Activated T-cell treated with anti-CD3 and anti-CD28 coated beads, Interleukin-2, amount 50 U/mL, for 72 hours (primary cell): ENCODE results near the gene FSTL4. TPM values are rescaled to one million over a fixed set of nuclear protein-coding genes. Genes with fewer than 3 reads are reported as not detected.

ENCODE experiments used
- ATAC-seq, 2 donors: fragments of 150-1000 bp; cut with Tn5 transposase; replicated peaks in 1 of 2; 2 replicates each; pipeline ENCODE4 v1.10.0; 2021; ENCODE audit warnings: moderate library complexity in 2 of 2, mild to moderate bottlenecking in 1 of 2
- DNase-seq, 2 donors: peaks; one replicate each; pipeline ENCODE4 v3.0.0; 2021 to 2022; ENCODE audit warnings: mixed read lengths in 1 of 2
- H3K27ac Mint-ChIP-seq: one replicate; pipeline ENCODE4 v1.8.0; 2022; ENCODE audit warnings: mild to moderate bottlenecking, moderate library complexity, mixed read lengths
- H3K27me3 Mint-ChIP-seq: one replicate; pipeline ENCODE4 v1.8.0; 2022; ENCODE audit warnings: low read depth, mixed read lengths
- H3K36me3 Mint-ChIP-seq, 2 donors: one replicate each; pipeline ENCODE4 v1.8.0; 2022; ENCODE audit warnings: mixed read lengths in 2 of 2, mild to moderate bottlenecking in 1 of 2; ENCODE audit not compliant: insufficient read depth in 2 of 2
- H3K4me1 Mint-ChIP-seq: one replicate; pipeline ENCODE4 v1.8.0; 2022; ENCODE audit warnings: low read depth, mixed read lengths
- H3K4me3 Mint-ChIP-seq, 2 donors: one replicate each; pipeline ENCODE4 v1.8.0; 2022; ENCODE audit warnings: mild to moderate bottlenecking in 2 of 2, mixed read lengths in 2 of 2, moderate library complexity in 2 of 2
- H3K9me3 Mint-ChIP-seq, 2 donors: one replicate each; pipeline ENCODE4 v1.8.0; 2022; ENCODE audit warnings: mixed read lengths in 2 of 2
- total RNA-seq, 2 donors: library from RNA; stranded (reverse); gene quantifications; one replicate each; pipeline ENCODE4 v1.2.3, GENCODE V29; 2022

The FSTL4 gene
- total RNA-seq, 2 donors from 2014 or later = not detected

DNA sequence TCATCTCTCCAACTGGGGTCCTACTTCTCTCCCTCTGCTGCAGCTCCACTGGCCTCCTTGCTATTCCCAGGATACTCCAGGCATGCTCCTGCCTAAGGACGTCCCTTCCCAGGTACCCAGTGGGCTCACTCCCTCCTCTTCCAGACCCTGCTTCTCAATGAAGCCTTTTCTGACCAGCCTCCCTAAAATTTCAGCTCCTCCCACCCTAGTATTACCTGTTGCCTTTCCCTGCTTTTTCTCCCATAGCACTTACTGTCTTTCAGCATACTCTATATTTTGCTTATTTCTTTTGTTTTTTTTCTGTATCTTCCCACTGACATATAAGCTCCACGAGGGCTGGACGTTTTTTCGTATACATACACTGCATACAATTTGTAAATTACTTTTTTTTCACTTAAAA lies 26.1 kb upstream of the FSTL4 start:
- no peak for ATAC-seq
- H3K4me3 Mint-ChIP-seq = no peak overlapping the region
- no peaks in the 10 kb centered on the region for H3K9me3 Mint-ChIP-seq
- H3K27ac Mint-ChIP-seq = no peak overlapping the region
- DNase-seq = no peak
- H3K27me3 Mint-ChIP-seq = peaks cover 30% of the 10 kb centered on the region
- no peaks in the 10 kb centered on the region for H3K4me1 Mint-ChIP-seq
- no peaks in the 10 kb centered on the region for H3K36me3 Mint-ChIP-seq

DNA sequence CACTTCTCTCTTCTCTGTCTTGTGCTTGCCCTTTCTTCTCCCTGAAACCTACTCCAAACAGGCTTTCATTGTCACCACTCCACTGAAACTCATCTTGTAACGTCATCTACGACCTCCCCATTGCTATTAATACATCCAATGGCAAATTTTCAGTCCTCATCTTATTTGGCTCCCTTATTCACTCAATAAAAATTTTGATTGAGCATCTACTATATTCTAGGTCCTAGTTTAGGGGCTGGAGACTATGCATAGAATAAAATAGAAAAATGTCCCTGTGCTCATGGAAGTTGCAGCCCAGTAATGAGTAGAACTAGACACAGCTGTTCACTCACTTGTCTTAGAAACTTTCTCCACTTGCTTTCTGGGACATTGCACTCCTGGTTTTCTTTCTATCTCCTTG lies 24.9 kb upstream of the FSTL4 start:
- Mint-ChIP-seq H3K4me3 (no peak overlapping the region), H3K4me1 (no peaks in the 10 kb centered on the region), H3K27me3 (peaks cover 29% of the 10 kb centered on the region), H3K27ac (no peak overlapping the region), H3K36me3 (peaks cover 0 to 3% of the 10 kb centered on the region in 2 donors), H3K9me3 (no peaks in the 10 kb centered on the region)
- DNase-seq (no peak), ATAC-seq (no peak)

DNA sequence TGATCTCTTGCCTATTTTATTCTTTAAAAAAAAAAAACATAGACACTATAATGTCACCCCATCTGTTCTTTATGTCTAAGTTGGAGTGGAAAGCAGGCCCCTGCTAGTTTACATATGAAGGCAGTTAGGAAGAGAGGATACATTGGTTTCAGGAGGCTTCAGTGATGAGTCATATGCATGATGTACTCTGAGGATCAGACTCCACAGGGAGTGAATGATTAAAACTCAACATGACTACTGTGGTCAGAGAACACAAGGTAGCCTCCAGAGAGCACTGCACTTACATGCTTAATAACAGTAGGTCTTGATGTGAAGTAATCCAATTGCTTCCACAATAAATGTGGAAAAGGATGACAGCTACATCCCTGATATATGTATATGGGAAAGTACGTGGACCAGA lies 22.7 kb upstream of the FSTL4 start:
- no peak for ATAC-seq

DNA sequence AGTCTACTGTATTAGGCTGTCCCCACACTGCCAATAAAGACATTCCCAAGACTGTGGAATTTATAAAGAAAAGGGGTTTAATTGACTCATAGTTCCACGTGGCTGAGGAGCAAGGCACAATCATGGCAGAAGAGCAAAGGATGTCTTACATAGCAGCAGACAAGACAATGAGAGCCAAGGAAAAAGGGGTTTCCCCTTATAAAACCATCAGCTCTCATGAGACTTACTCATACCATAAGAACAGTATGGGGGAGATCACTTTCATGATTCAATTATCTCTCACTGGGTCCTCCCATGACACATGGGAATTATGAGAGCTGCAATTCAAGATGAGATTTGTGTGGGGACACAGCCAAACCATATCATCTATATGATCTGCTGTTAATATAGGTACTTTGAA lies 14.8 kb upstream of the FSTL4 start:
- peak in 1 of 2 donors; percentile 5 for DNase-seq
- peaks cover 3 to 6% of the 10 kb centered on the region in 2 donors for H3K9me3 Mint-ChIP-seq
- no peak overlapping the region for H3K27ac Mint-ChIP-seq
- H3K36me3 Mint-ChIP-seq = peaks cover 2% of the 10 kb centered on the region in 2 donors
- H3K4me1 Mint-ChIP-seq = peaks cover 8% of the 10 kb centered on the region
- peak; percentile 89 to 95 for ATAC-seq
- no peak overlapping the region for H3K4me3 Mint-ChIP-seq
- H3K27me3 Mint-ChIP-seq = peaks cover 52% of the 10 kb centered on the region

More for the DNA sequence above, 22.7 kb upstream of the FSTL4 start:
- Mint-ChIP-seq H3K27ac (no peak overlapping the region), H3K4me1 (no peaks in the 10 kb centered on the region), H3K4me3 (no peak overlapping the region), H3K9me3 (peaks cover 0 to 2% of the 10 kb centered on the region in 2 donors), H3K36me3 (peaks cover 0 to 3% of the 10 kb centered on the region in 2 donors), H3K27me3 (peaks cover 32% of the 10 kb centered on the region)
- DNase-seq = no peak

DNA sequence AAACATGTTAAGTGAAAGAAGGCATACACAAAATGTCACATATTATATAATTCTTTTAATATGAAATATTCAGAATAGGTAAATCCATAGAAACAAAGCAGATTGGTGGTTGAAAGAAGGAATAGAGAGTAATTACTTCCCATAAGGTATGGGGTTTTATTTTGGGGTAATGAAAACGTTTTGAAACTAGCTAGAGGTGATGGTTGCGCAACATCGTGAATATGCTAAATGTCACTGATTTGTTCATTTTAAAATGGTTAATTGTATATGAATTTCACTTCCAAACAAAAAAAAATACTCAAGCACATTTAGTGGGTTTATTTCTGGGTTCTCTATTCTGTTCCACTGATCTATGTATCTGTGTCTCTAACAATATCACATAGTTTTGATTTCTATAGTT lies 12.0 kb upstream of the FSTL4 start:
- no peak for ATAC-seq
- Mint-ChIP-seq H3K27ac (no peak overlapping the region), H3K36me3 (peaks cover 2% of the 10 kb centered on the region in 2 donors), H3K4me1 (peaks cover 8% of the 10 kb centered on the region), H3K4me3 (no peak overlapping the region), H3K9me3 (peaks cover 3 to 4% of the 10 kb centered on the region in 2 donors), H3K27me3 (peaks cover 39% of the 10 kb centered on the region)
- no peak for DNase-seq

DNA sequence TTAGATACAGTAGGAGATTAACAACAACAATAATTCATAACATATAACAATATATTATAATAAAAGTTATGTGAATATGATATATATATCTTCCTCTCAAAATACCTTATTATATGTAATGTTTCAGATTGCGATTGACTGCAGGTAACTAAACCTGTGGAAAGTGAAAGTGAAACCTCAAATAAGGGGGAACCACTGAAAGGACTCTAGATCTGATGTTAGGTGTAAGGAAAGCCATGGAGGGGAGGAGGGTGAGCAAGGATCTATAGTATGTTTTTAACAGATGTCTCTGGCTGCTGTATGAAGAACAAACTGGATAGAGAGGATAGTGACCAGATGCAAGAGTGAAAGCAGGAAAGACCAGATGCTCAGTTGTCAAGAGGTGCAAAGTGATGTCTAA lies 5.8 kb upstream of the FSTL4 start:
- DNase-seq (no peak), ATAC-seq (peak in 1 of 2 donors; percentile 29)
- H3K27me3 Mint-ChIP-seq = peaks cover 47% of the 10 kb centered on the region
- H3K27ac Mint-ChIP-seq = no peak overlapping the region
- no peaks in the 10 kb centered on the region for H3K36me3 Mint-ChIP-seq
- H3K4me3 Mint-ChIP-seq = no peak overlapping the region
- H3K4me1 Mint-ChIP-seq = peaks cover 13% of the 10 kb centered on the region
- H3K9me3 Mint-ChIP-seq = no peaks in the 10 kb centered on the region

DNA sequence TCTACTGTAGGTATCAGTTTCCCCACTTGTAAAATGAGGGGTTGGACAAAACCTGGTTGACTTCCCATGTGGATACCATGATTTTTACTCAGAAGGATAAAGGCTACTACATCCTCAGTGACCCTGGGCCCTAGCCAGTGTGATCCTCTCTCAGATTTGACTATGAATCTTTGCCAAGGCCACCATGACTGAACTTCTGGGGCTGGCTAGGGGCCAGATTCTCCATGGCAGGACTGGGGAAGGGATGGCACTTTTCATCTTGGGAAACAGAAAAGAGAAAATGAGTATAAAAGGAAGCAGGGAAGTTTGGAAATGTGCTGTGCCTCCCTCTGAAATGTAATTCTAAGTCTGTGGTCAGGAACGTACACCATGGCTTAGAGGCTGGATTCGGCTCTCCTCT lies 1.4 kb upstream of the FSTL4 start:
- DNase-seq (no peak), ATAC-seq (no peak)
- Mint-ChIP-seq H3K36me3 (peaks cover 0 to 3% of the 10 kb centered on the region in 2 donors), H3K4me3 (no peak overlapping the region), H3K27ac (no peak overlapping the region), H3K27me3 (peaks cover 51% of the 10 kb centered on the region), H3K9me3 (no peaks in the 10 kb centered on the region), H3K4me1 (peaks cover 23% of the 10 kb centered on the region)

DNA sequence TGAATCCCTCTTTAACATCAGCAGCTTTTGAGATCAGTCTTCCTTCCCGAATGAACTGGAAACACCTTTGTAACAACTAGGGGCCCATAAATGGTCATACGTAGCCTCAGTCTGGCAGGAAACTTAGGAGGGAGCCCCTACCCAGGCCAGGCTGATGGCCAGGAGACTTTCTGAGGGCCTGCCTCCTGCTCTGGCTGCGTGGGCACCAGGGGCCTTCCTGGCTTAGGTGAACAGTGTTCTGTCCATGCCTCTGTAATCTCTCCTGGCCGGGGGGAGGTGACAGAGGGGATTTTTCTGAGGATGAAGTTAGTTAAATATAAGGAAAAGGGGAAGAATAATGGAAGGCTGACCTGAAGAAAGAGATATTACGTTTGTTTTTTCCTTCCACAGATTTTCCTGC lies 843 bp upstream of the FSTL4 start:
- Mint-ChIP-seq H3K4me1 (peaks cover 19% of the 10 kb centered on the region), H3K36me3 (peaks cover 0 to 3% of the 10 kb centered on the region in 2 donors), H3K9me3 (no peaks in the 10 kb centered on the region), H3K27ac (no peak overlapping the region), H3K4me3 (peak overlapping the region; percentile 77 to 80), H3K27me3 (peaks cover 53% of the 10 kb centered on the region)
- no peak for DNase-seq
- ATAC-seq = no peak

DNA sequence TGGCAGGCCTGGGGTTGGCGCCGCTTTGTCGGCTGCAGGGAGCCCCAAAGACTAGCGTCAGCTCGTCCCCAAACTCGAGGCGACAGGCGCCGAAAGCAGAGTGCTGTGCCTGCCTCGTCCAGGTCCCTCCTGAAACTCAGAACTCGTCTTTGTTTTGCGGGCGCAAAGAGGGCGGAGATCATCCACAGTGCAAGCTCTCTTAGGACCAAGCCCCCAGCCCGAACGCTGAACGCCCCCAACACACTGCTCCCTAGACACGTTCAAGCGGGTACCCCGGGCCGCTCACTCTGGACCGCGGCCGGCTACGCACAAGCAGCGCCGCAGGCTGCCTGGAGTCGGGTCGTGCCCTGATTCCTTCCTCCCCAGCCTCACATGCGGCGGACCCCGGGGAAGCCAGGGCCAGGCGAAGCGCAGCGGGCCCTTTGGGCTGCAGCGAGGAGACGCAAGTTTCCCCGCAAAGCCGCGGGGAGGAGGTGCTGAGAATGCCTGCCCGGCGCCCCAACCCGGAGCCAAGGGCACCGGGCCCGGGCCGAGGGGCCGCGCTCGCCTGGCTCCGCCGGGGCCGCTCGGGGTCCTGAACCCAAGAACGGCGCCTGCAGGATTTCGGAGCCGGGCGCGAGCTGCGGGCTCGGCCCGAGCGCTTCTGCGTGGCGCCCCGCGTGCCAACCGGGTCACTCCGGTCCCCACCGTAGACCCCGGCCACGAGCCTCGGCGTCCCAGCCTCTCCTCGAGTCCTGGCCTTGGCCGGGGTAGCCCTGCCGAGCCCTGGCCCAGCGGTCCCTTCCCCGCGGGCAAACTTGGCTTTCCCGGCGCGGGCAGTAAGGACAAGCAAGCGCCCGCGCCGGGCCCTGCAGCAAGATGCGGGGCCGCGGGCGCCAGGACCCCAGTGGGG lies 738 bp downstream of the FSTL4 start:
- Mint-ChIP-seq H3K9me3 (no peaks in the 10 kb centered on the region), H3K4me1 (peaks cover 11% of the 10 kb centered on the region), H3K4me3 (peak overlapping the region; percentile 75 to 78), H3K27me3 (peaks cover 53% of the 10 kb centered on the region), H3K27ac (no peak overlapping the region), H3K36me3 (peaks cover 0 to 3% of the 10 kb centered on the region in 2 donors)
- ATAC-seq (peak; percentile 29 to 36), DNase-seq (peak in 1 of 2 donors; percentile 6)

DNA sequence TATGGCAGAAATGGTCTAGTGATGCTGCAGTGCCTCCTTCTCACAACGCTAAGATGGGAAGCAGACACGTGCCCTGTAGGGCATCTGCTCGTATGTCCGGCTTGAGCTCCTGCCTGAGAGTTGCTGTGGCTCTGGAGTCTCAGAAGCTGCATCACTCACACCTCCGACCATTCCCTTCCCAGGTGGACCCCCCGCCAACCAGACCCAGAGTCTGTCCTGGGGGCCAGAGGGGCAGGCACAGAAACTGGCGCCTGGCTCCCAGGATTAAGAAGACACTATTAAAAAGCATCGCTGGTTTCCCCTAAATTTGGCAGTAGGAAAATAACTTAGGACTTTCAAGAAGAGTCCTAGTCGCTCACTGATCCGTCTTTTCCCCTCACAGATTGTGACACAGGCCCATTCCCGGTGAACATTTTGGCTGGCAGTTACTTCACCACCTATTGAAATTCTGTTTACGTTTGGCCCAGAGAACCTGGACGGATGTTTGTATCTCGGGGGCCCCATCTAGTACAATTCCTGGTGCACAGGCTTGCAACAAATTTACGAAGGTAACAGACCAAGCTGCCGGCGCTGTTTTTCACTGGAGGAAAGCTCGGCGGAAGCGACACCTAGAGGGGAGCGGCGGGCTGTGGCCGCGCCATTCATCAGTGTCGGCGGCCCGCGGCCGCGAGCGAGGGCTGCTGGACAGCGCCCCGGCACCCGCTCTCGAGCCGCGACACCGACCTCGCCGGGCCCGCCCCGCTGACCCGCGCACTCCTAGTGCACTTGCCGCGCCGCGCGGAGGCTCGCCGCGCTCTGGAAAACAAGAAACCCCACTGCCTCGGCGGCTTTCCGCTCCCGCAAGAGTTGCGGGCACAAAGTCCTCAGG lies 1.6 kb downstream of the FSTL4 start:
- ATAC-seq (peak; percentile 74 to 77), DNase-seq (peak; percentile 64)
- Mint-ChIP-seq H3K4me3 (peak overlapping the region; percentile 75 to 78), H3K9me3 (no peaks in the 10 kb centered on the region), H3K27me3 (peaks cover 53% of the 10 kb centered on the region), H3K36me3 (peaks cover 0 to 3% of the 10 kb centered on the region in 2 donors), H3K27ac (no peak overlapping the region), H3K4me1 (peaks cover 11% of the 10 kb centered on the region)

DNA sequence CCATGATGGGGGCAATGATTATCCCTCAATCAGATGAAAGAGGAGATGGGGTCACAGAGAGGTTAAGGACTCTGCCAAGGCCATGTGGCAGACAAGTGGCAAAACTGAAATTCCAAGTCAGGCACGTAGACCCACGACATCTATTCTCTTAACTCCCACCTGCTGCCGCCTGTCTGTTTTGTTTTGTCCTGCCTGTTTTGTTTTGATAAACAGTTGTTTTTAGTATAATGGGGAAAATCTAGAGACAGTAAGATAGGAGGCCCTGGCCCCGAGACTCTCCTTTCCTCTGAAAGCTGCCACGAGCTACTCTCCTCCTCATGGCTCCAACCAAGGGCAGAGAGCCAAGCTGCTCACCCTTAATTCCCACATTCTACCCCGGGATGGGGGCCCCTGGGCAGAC lies 4.9 kb downstream of the FSTL4 start:
- H3K9me3 Mint-ChIP-seq = no peaks in the 10 kb centered on the region
- peaks cover 5% of the 10 kb centered on the region for H3K4me1 Mint-ChIP-seq
- H3K27me3 Mint-ChIP-seq = peaks cover 28% of the 10 kb centered on the region
- ATAC-seq (no peak), DNase-seq (no peak)
- H3K27ac Mint-ChIP-seq = no peak overlapping the region
- no peak overlapping the region for H3K4me3 Mint-ChIP-seq
- no peaks in the 10 kb centered on the region for H3K36me3 Mint-ChIP-seq

DNA sequence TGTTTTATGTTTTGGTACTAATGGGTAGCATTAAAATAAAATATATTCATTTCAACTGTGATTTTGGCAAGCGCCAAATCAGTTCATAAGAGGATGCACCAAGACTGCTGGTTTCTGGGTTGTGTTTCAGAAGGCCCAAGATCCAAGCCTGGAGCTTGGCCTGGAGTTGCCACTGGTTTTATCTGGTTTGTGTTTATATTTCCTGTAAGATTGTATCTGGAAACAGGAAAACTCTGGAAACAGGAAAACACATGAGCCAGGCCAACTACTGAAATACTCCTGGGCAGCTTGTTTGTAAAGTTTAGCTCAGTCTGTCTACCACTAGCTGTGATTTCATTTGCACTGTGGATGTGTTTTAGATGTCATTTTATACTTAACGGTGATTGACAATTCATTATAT lies 5.5 kb downstream of the FSTL4 start:
- Mint-ChIP-seq H3K9me3 (no peaks in the 10 kb centered on the region), H3K36me3 (no peaks in the 10 kb centered on the region), H3K4me1 (peaks cover 5% of the 10 kb centered on the region), H3K27me3 (peaks cover 32% of the 10 kb centered on the region), H3K4me3 (no peak overlapping the region), H3K27ac (no peak overlapping the region)
- DNase-seq = no peak
- no peak for ATAC-seq

DNA sequence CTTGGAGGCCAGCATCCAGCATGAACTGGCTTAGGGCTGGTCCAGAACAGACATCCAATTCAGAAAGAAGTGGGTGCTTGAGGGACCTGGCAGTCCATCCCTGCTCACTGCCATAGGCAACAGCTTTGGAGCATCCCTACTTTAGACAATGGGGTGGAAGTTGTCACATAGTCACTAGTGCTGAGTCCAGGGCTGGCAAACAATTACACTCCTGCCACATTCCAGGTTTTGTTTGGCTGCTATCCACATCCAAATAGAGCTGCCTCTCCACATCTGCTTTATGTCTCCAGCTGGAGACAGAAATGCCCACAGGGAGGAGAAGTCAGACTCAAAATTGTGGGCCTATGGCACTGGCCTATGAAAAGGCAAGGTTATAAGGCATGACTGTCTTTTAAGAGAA lies 7.0 kb downstream of the FSTL4 start:
- DNase-seq (no peak), ATAC-seq (no peak)
- peaks cover 32% of the 10 kb centered on the region for H3K27me3 Mint-ChIP-seq

More for the DNA sequence above, 7.0 kb downstream of the FSTL4 start:
- H3K9me3 Mint-ChIP-seq = no peaks in the 10 kb centered on the region
- no peak overlapping the region for H3K27ac Mint-ChIP-seq
- no peaks in the 10 kb centered on the region for H3K36me3 Mint-ChIP-seq
- no peaks in the 10 kb centered on the region for H3K4me1 Mint-ChIP-seq
- no peak overlapping the region for H3K4me3 Mint-ChIP-seq
